ENCODE results near the gene KANK3. TPM values are rescaled to one million over a fixed set of nuclear protein-coding genes. Genes with fewer than 3 reads are reported as not detected.

Gene KANK3
- total and polyA plus RNA-seq, 9 of the 15 experiments (the other 6 are each of a cell fraction or from before 2014, with no cell fraction given), result 0.03 to 0.40 (median 0.08) TPM; not detected in 6

- TF ChIP-seq ZNF511 (CRISPR knock-in tag; IDR thresholded peaks at IDR 0.05) (peak; percentile 64; the same call in 1 of the 2 replicates), UBTF (IDR thresholded peaks at IDR 0.05; ENCODE audit: borderline replicate concordance in 1 of 2, low read depth in 2 of 2, low read length in 2 of 2) (no peak), HLTF (IDR thresholded peaks at IDR 0.05) (no peak), TAF1 (IDR thresholded peaks at IDR 0.05; ENCODE audit: control insufficient read depth, extremely low read depth, insufficient read depth, low read length, severe bottlenecking) (peak; percentile 65), ZNF395 (CRISPR knock-in tag; IDR thresholded peaks at IDR 0.05) (peak; percentile 69; the same call in 1 of the 2 replicates), KDM4B (IDR thresholded peaks at IDR 0.05; ENCODE audit: borderline replicate concordance in 2 of 2, low read depth in 1 of 2) (peak in 1 of 2 experiments; percentile 49; a peak in 1 of 4 replicates), FOSL1 (tag; conservative IDR thresholded peaks at IDR 0.05) (peak; percentile 80), ZNF134 (CRISPR knock-in tag; conservative IDR thresholded peaks at IDR 0.05) (no peak), NFRKB (IDR thresholded peaks at IDR 0.05; ENCODE audit: low read depth) (0 out of 2 replicates have a peak, but pooled peaks have one; percentile 37), CREB1 (IDR thresholded peaks at IDR 0.05) (peak; percentile 99), CREB1 (CRISPR knock-in tag; IDR thresholded peaks at IDR 0.05) (peak; percentile 98), HSF4 (CRISPR knock-in tag; IDR thresholded peaks at IDR 0.05; ENCODE audit: borderline replicate concordance) (no peak), FOS (IDR thresholded peaks at IDR 0.05; ENCODE audit: extremely low read depth, insufficient read length) (peak; percentile 97), ARID1B (IDR thresholded peaks at IDR 0.05) (peak; percentile 52), SMAD4 (CRISPR knock-in tag; conservative IDR thresholded peaks at IDR 0.05) (peak; percentile 70), GMEB1 (CRISPR knock-in tag; IDR thresholded peaks at IDR 0.05) (peak; percentile 89), PRDM10 (IDR thresholded peaks at IDR 0.05; ENCODE audit: partially characterized antibody) (no peak), ZEB2 (IDR thresholded peaks at IDR 0.05) (peak; percentile 93; the same call in 1 of the 2 replicates)
Observed at GRCh38 chr19:8389891-8390616, 47.0 kb upstream of the KANK3 start, which contains the start of gene RAB11B (continued).

All from K562 (cell line).